GF-D8 (cell line): Measurements from ENCODE around the gene CDH3.

Source experiments
- DNase-seq: peaks from one replicate; lab custom pipeline; 2025; lab: John Stamatoyannopoulos, UW

The CDH3 gene

DNA sequence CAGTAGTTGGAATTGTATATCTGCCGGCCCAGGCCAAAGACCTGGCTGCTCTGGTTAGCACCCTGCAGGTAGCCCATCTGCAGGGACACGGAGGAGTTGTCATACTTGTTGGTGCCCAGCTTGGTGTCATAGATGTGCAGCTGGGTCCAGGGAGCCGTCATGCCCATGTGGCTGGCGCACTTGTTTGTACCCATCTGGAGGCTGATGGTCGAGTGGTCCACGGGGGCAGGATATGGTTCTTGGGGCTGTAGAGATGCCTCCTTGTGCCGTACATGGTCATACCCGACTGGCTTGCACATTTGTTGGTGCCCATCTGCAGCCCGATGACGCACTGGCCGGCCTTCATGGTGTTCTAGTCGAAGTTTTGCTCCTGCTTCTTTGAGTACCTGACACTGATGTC lies 6.0 kb downstream of the CDH3 start:
- DNase-seq, result no peak

GRCh38 chr16:68652659-68653058 lies 7.5 kb downstream of the CDH3 start:
- no peak for DNase-seq

DNA sequence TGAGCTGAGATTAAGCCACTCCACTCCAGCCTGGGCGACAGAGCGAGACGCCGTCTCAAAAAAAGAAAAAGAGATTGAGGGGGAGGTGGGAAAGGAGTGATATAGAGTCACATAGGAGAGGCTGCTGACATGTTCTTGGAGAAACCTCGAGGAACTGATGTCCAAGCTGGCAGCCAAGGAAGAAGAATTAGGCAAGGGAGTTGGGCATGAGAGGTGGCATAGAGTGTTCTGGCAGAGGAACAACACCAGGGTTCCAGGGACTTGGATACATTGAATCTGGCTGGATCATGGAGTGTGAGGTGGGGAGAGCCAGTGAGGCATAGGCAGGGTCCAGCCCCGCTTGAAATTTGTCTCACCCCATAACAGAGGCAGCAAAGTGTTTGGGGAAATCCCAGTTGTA lies 10.7 kb downstream of the CDH3 start:
- DNase-seq, result no peak

DNA sequence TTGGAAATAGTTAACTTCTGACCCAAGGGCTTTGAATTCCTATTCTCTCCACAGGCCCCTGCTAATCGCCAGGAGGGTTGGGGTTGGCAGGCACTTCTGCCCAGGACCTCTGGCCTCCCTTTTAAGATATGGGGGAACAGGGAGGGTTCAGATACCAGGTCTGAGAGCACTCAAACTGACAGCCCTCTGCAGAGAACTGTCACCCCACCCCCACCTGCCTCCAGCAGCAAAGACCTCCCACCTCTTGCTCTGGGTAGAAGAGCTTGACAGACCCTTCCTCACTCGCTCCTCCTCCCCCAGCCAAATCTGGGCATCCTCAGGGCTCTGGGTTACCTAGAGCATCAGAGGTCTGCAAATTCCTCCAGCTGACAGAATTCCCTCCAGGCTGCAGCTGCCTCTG lies 11.6 kb downstream of the CDH3 start:
- DNase-seq, result no peak

GRCh38 chr16:68658341-68658973 lies 13.3 kb downstream of the CDH3 start:
- DNase-seq, result no peak

GRCh38 chr16:68658974-68659360 lies 13.9 kb downstream of the CDH3 start:
- no peak for DNase-seq

- DNase-seq, result no peak
Measured at GRCh38 chr16:68659412-68660358, 14.6 kb downstream of the CDH3 start.

- DNase-seq, result no peak
Measured at GRCh38 chr16:68660359-68660795, 15.3 kb downstream of the CDH3 start.

DNA sequence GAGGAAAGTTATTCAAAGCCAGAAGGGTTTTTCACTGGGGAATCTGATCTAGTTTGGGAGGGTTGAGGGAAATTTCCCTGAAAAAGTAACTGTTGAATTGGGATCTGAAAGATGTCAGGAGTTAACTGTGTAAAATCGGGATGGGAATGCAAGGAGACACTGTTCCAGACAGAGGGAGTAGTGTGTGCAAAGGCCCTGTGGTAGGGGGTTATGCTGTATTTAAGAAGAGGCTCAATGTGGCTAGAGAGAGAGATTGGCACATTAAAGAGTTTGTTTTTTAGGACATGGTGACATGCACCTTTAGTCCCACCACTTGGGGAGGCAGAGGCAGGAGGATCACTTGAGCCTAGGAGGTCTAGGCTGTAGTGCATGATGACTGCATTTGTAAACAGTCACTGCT lies 16.9 kb downstream of the CDH3 start:
- DNase-seq, result no peak

GRCh38 chr16:68664297-68664696 lies 19.2 kb downstream of the CDH3 start:
- no peak for DNase-seq

- no peak for DNase-seq
Measured at GRCh38 chr16:68665501-68665900, 20.4 kb downstream of the CDH3 start.

DNA sequence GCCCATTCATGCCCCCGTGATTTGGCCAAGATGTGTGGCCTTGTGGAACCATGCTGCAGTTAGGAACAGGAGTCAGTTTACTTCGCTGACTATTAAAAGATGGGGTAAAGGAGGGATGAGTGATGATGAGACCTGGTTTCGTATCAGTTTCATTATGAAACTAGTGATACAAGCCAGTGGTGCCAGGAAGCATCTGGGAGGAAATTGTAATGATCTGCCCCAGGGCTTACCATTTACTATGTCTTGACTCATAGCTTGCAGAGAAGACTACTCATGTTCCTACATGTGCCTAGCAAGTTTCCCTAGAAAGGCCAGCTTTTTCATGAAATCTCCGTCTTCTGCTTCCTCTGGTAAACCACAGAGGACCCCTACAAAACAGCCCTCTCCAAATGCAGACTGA lies 23.2 kb downstream of the CDH3 start:
- DNase-seq, result peak; percentile 28

- no peak for DNase-seq
Measured at GRCh38 chr16:68676113-68676860, 31.2 kb downstream of the CDH3 start.

DNA sequence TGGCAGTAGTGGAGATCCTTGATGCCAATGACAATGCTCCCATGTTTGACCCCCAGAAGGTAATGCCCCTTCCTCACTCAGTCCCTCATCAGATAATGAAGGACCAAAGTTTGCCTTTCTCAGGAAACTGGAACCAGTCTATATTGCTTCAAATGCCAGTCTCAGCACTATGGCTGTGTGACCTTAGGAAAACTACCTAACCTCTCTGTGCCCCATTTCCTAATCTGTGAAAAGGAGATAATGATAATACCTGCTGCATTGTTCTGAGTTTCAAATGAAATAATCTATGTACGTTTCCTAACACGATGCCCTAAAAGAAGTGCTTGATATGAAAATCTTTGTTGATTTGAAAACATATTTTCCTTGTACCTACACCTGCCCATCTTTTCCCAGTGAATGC lies 35.9 kb downstream of the CDH3 start:
- DNase-seq, result no peak

- DNase-seq, result no peak
Measured at GRCh38 chr16:68685685-68686478, 40.8 kb downstream of the CDH3 start.

- no peak for DNase-seq
Measured at GRCh38 chr16:68686905-68687304, 41.8 kb downstream of the CDH3 start.

- no peak for DNase-seq
Measured at GRCh38 chr16:68689921-68690320, 44.8 kb downstream of the CDH3 start.

GRCh38 chr16:68695575-68695974 lies 50.5 kb downstream of the CDH3 start:
- no peak for DNase-seq

GRCh38 chr16:68696514-68696913 lies 51.4 kb downstream of the CDH3 start:
- DNase-seq, result no peak

DNA sequence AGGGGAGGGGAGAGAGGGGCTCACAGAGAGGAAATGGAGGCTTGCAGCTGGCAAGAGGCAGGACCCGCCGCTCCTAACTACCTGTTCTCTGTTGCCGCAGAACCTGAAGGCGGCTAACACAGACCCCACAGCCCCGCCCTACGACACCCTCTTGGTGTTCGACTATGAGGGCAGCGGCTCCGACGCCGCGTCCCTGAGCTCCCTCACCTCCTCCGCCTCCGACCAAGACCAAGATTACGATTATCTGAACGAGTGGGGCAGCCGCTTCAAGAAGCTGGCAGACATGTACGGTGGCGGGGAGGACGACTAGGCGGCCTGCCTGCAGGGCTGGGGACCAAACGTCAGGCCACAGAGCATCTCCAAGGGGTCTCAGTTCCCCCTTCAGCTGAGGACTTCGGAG lies 53.0 kb downstream of the CDH3 start:
- DNase-seq, result no peak

GRCh38 chr16:68700120-68700519 lies 55.0 kb downstream of the CDH3 start:
- peak; percentile 31 for DNase-seq

DNA sequence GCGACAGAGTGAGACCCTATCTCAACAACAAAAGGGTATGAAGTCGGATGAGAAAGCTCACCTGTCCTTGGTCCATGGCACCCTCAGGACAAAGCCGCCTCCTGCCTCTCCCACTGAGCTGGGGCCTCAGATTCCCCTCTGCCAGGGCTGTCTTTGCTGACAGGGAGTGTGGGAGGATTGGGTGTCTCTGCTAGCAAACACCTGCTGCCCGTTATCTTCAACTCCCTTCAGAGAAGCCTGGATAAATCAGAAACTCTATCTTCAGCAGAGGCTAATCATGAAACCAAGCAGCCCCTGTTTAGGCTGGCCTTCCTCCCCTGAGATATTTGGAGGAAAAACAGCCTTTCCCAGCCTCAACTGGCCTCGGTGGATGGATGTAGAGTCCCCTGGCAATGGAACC lies 55.7 kb downstream of the CDH3 start:
- DNase-seq, result no peak
